Transverse colon (tissue), 4 donors: Measurements from ENCODE around the gene OCSTAMP.

Experiments used
- EP300 ChIP-seq: sonication (generic); formaldehyde crosslinking; IDR thresholded peaks from one replicate; pipeline ENCODE4 v1.6.1; 2017; ENCODE audit warnings: antibody characterized with exemption, low read depth
- POLR2A ChIP-seq: fragments of 450-650 bp; IDR thresholded peaks from one replicate; pipeline ENCODE4 v1.6.1; 2016; ENCODE audit warnings: antibody characterized with exemption, mild to moderate bottlenecking, moderate library complexity
- POLR2AphosphoS5 ChIP-seq, 3 donors: sonication (generic); formaldehyde crosslinking; IDR thresholded peaks; one replicate each; pipeline ENCODE4 v1.6.1; 2016; ENCODE audit warnings: antibody characterized with exemption in 3 of 3
- TF ChIP-seq, protein P1 (sequence below), 5 experiments: fragments of 200-600 bp in 3 of 5; fragments of 450-650 bp in 2 of 5; sonication (generic) in 3 of 5; IDR thresholded peaks; 1 replicate in 2 of 5; 2 replicates in 3 of 5; pipeline ENCODE4 v1.5.1; 2016 to 2017; ENCODE audit warnings: antibody characterized with exemption in 5 of 5, inconsistent platforms in 3 of 5, mild to moderate bottlenecking in 2 of 5, moderate library complexity in 1 of 5

DNA sequence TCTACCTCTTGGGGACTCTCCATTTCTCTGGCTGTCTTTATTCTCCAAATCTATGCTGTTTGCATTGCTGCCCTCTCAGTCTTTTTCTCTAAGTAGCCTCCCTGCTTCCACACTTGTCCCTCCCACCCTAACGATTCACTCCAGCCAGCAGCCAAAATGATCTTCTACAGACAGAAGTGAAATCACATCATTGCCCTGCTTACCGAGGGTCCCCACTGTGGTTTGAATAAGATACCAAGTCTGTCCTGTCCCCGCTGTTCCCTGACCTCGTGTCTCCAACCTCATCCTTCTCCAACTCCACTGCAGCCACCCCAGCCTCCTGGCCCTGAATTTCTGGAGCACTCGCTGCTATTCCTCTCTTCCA is 11.5 kb upstream of the OCSTAMP start:
- TF ChIP-seq, protein P1, sequence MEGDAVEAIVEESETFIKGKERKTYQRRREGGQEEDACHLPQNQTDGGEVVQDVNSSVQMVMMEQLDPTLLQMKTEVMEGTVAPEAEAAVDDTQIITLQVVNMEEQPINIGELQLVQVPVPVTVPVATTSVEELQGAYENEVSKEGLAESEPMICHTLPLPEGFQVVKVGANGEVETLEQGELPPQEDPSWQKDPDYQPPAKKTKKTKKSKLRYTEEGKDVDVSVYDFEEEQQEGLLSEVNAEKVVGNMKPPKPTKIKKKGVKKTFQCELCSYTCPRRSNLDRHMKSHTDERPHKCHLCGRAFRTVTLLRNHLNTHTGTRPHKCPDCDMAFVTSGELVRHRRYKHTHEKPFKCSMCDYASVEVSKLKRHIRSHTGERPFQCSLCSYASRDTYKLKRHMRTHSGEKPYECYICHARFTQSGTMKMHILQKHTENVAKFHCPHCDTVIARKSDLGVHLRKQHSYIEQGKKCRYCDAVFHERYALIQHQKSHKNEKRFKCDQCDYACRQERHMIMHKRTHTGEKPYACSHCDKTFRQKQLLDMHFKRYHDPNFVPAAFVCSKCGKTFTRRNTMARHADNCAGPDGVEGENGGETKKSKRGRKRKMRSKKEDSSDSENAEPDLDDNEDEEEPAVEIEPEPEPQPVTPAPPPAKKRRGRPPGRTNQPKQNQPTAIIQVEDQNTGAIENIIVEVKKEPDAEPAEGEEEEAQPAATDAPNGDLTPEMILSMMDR (IDR thresholded peaks at IDR 0.05), result no peak
- TF ChIP-seq EP300 (no peak), POLR2A (no peak), POLR2AphosphoS5 (IDR thresholded peaks at IDR 0.05) (no peak)
